Endothelial cell of umbilical vein (primary cell): ENCODE data around the gene CLCA1.

Source experiments
- EZH2 ChIP-seq: IDR thresholded peaks from 2 replicates; pipeline ENCODE4 v1.6.1; 2012; ENCODE audit warnings: borderline replicate concordance, low read depth, mild to moderate bottlenecking, moderate library complexity, low read length, inconsistent platforms; ENCODE audit not compliant: severe bottlenecking
- FOS ChIP-seq: IDR thresholded peaks from 2 replicates; pipeline ENCODE4 v1.6.1; 2011; ENCODE audit warnings: mild to moderate bottlenecking, low read length, moderate library complexity, borderline replicate concordance; ENCODE audit not compliant: insufficient read depth
- GATA2 ChIP-seq: IDR thresholded peaks from 2 replicates; pipeline ENCODE4 v1.7.0; 2011; ENCODE audit warnings: low read depth, mild to moderate bottlenecking, moderate library complexity, mixed read lengths, low read length; ENCODE audit not compliant: insufficient read length, insufficient read depth
- JUN ChIP-seq: IDR thresholded peaks from 2 replicates; pipeline ENCODE4 v1.6.1; 2011; ENCODE audit warnings: borderline replicate concordance, low read depth; ENCODE audit not compliant: insufficient read length, insufficient read depth
- MYC ChIP-seq: IDR thresholded peaks from one replicate; pipeline ENCODE4 v1.6.1; 2011; ENCODE audit warnings: mild to moderate bottlenecking, low read depth, low read length
- POLR2A ChIP-seq: IDR thresholded peaks from 2 replicates; pipeline ENCODE4 v1.6.1; 2012; ENCODE audit warnings: low read depth, mild to moderate bottlenecking, control low read depth, low read length
- POLR2AphosphoS5 ChIP-seq: IDR thresholded peaks from 2 replicates; pipeline ENCODE4 v1.6.1; 2012; ENCODE audit warnings: low read depth, mild to moderate bottlenecking, control low read depth, low read length, moderate library complexity; ENCODE audit not compliant: insufficient read depth
- TF ChIP-seq, protein P1 (sequence below), 2 donors: IDR thresholded peaks; 1 replicate in 1 of 2; 2 replicates in 1 of 2; pipeline ENCODE4 v1.5.1; 2011; ENCODE audit warnings: low read length in 2 of 2, mild to moderate bottlenecking in 2 of 2, moderate library complexity in 2 of 2, control low read depth in 1 of 2, inconsistent platforms in 1 of 2, low read depth in 1 of 2; ENCODE audit not compliant: insufficient read depth in 1 of 2; ENCODE audit errors: extremely low read depth in 1 of 2
- TF ChIP-seq, protein P2 (sequence below): IDR thresholded peaks from 2 replicates; pipeline ENCODE4 v1.6.1; 2011; ENCODE audit not compliant: insufficient read depth, insufficient read length

DNA sequence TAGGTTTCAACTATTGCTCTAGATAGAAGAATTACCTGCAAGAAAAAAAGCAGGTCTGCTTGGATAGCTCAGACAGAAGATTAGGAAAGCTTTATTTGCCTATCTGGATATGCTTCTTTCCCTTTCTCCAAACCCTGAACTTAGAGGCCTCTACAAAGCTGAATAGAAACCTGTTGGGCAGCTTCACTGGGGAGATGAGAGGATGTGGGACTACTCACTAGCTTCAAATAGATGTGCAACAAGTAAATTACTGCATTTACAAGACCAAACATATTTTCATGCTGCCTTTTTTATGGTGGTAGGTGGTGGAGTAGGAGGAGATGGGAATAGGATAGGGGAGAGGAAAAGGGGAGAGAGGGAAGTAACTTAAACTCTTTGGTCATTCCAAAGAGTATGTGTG lies 38.4 kb upstream of the CLCA1 start:
- TF ChIP-seq, protein P1, sequence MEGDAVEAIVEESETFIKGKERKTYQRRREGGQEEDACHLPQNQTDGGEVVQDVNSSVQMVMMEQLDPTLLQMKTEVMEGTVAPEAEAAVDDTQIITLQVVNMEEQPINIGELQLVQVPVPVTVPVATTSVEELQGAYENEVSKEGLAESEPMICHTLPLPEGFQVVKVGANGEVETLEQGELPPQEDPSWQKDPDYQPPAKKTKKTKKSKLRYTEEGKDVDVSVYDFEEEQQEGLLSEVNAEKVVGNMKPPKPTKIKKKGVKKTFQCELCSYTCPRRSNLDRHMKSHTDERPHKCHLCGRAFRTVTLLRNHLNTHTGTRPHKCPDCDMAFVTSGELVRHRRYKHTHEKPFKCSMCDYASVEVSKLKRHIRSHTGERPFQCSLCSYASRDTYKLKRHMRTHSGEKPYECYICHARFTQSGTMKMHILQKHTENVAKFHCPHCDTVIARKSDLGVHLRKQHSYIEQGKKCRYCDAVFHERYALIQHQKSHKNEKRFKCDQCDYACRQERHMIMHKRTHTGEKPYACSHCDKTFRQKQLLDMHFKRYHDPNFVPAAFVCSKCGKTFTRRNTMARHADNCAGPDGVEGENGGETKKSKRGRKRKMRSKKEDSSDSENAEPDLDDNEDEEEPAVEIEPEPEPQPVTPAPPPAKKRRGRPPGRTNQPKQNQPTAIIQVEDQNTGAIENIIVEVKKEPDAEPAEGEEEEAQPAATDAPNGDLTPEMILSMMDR (IDR thresholded peaks at IDR 0.05; ENCODE audit: extremely low read depth in 1 of 2, insufficient read depth in 1 of 2, low read depth in 1 of 2, low read length in 2 of 2) = no peak
- TF ChIP-seq POLR2A = no peak
- no peak for TF ChIP-seq POLR2AphosphoS5
- no peak for TF ChIP-seq GATA2
- no peak for TF ChIP-seq MYC
- TF ChIP-seq, protein P2, sequence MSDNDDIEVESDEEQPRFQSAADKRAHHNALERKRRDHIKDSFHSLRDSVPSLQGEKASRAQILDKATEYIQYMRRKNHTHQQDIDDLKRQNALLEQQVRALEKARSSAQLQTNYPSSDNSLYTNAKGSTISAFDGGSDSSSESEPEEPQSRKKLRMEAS = no peak
- no peak for TF ChIP-seq EZH2
- TF ChIP-seq JUN = no peak
- TF ChIP-seq FOS = no peak
